GM18858 (cell line): Measurements from ENCODE around the gene ANKRD45.
"Not testable (repeated sequence)": the region's sequence is repeated elsewhere in the genome, so short reads cannot be mapped to it uniquely, and the experiment has no call there.

Source experiments
- ATAC-seq: cut with Tn5 transposase; IDR thresholded peaks from one replicate; pipeline ENCODE4 v1.9.1; 2021; ENCODE audit not compliant: unreplicated experiment

The ANKRD45 gene

GRCh38 chr1:173669491-173669941 lies at the start of gene ANKRD45:
Gene ANKRD45, minus strand, starts transcription at chr1:173669851. Its CDS starts 10,433 bp downstream, at chr1:173659418.
- no peak for ATAC-seq

GRCh38 chr1:173717238-173717637 lies 47.6 kb upstream of the ANKRD45 start:
- no peak for ATAC-seq

GRCh38 chr1:173715538-173715844 lies 45.8 kb upstream of the ANKRD45 start:
- ATAC-seq, result no peak

GRCh38 chr1:173714759-173715537 lies 45.3 kb upstream of the ANKRD45 start, which contains the start of gene KLHL20:
Gene KLHL20, plus strand, starts transcription at chr1:173714981. Its CDS starts 1,063 bp downstream, at chr1:173716044.
- ATAC-seq, result peak; percentile 87

- ATAC-seq, result no peak
These were observed 44.7 kb upstream of the ANKRD45 start for GRCh38 chr1:173714441-173714758.

GRCh38 chr1:173708787-173709186 lies 39.1 kb upstream of the ANKRD45 start:
- ATAC-seq, result no peak

- ATAC-seq, result no peak
These were observed 35.5 kb upstream of the ANKRD45 start for GRCh38 chr1:173705117-173705516.

- ATAC-seq, result no peak
These were observed 33.1 kb upstream of the ANKRD45 start for GRCh38 chr1:173702736-173703135.

GRCh38 chr1:173701299-173701698 lies 31.6 kb upstream of the ANKRD45 start:
- not testable (repeated sequence) for ATAC-seq

- ATAC-seq, result no peak
These were observed 23.6 kb upstream of the ANKRD45 start for GRCh38 chr1:173693238-173693637.

GRCh38 chr1:173688300-173688699 lies 18.6 kb upstream of the ANKRD45 start:
- ATAC-seq, result no peak

- not testable (repeated sequence) for ATAC-seq
These were observed 15.5 kb upstream of the ANKRD45 start for GRCh38 chr1:173685121-173685520.

- ATAC-seq, result not testable (repeated sequence)
These were observed 14.2 kb upstream of the ANKRD45 start for GRCh38 chr1:173683838-173684237.

- no peak for ATAC-seq
These were observed 12.5 kb upstream of the ANKRD45 start for GRCh38 chr1:173682184-173682583.

GRCh38 chr1:173680152-173680551 lies 10.5 kb upstream of the ANKRD45 start:
- ATAC-seq, result not testable (repeated sequence)

GRCh38 chr1:173674496-173674895 lies 4.8 kb upstream of the ANKRD45 start:
- ATAC-seq, result not testable (repeated sequence)

GRCh38 chr1:173666646-173667045 lies 3.0 kb downstream of the ANKRD45 start:
- ATAC-seq, result no peak

- no peak for ATAC-seq
These were observed 6.5 kb downstream of the ANKRD45 start for GRCh38 chr1:173663159-173663558.

- no peak for ATAC-seq
These were observed 7.9 kb downstream of the ANKRD45 start for GRCh38 chr1:173661763-173662162.

GRCh38 chr1:173661271-173661670 lies 8.4 kb downstream of the ANKRD45 start:
- ATAC-seq, result no peak

- ATAC-seq, result no peak
These were observed 9.3 kb downstream of the ANKRD45 start for GRCh38 chr1:173660306-173660705.

- ATAC-seq, result no peak
These were observed 20.6 kb downstream of the ANKRD45 start for GRCh38 chr1:173648880-173649605.
